HEK293 (cell line): Measurements from ENCODE around the gene CCDC127.

Experiments used
- RBAK ChIP-seq: fragments of 450-650 bp; formaldehyde crosslinking; IDR thresholded peaks from 2 replicates; pipeline ENCODE4 v1.5.1; 2016; ENCODE audit warnings: missing biosample characterization, missing genetic modification characterization
- ZNF274 ChIP-seq, 2 experiments: fragments of 200-500 bp in 1 of 2; fragments of 450-650 bp in 1 of 2; sonication (Bioruptor generic) in 1 of 2; formaldehyde crosslinking in 1 of 2; IDR thresholded peaks; 2 replicates each; pipeline versions ENCODE4 v1.5.1 to v1.6.1; 2014 to 2016; ENCODE audit warnings: borderline replicate concordance in 1 of 2, inconsistent platforms in 1 of 2, low read length in 1 of 2, missing biosample characterization in 1 of 2, missing genetic modification characterization in 1 of 2
- ZNF292 ChIP-seq: fragments of 450-650 bp; formaldehyde crosslinking; IDR thresholded peaks from 2 replicates; pipeline ENCODE4 v1.5.1; 2016; ENCODE audit warnings: low read depth, missing biosample characterization, missing genetic modification characterization, borderline replicate concordance
- ZNF843 ChIP-seq: fragments of 450-650 bp; formaldehyde crosslinking; IDR thresholded peaks from 2 replicates; pipeline ENCODE4 v1.5.1; 2016; ENCODE audit warnings: missing biosample characterization, missing genetic modification characterization
- TF ChIP-seq, protein P1 (sequence below): fragments of 450-650 bp; formaldehyde crosslinking; IDR thresholded peaks from 2 replicates; pipeline ENCODE4 v1.5.1; 2016; ENCODE audit warnings: missing biosample characterization, missing genetic modification characterization
- TF ChIP-seq, protein P2 (sequence below): fragments of 450-650 bp; formaldehyde crosslinking; IDR thresholded peaks from 2 replicates; pipeline ENCODE4 v1.5.1; 2016; ENCODE audit warnings: missing biosample characterization, missing genetic modification characterization

- TF ChIP-seq ZNF274 (IDR thresholded peaks at IDR 0.05; ENCODE audit: low read length) (no peak), ZNF274 (tag by site-specific recombination; IDR thresholded peaks at IDR 0.05; ENCODE audit: borderline replicate concordance) (no peak), RBAK (tag by site-specific recombination) (no peak), ZNF843 (tag by site-specific recombination) (no peak), ZNF292 (tag by site-specific recombination) (no peak)
- TF ChIP-seq, protein P1, sequence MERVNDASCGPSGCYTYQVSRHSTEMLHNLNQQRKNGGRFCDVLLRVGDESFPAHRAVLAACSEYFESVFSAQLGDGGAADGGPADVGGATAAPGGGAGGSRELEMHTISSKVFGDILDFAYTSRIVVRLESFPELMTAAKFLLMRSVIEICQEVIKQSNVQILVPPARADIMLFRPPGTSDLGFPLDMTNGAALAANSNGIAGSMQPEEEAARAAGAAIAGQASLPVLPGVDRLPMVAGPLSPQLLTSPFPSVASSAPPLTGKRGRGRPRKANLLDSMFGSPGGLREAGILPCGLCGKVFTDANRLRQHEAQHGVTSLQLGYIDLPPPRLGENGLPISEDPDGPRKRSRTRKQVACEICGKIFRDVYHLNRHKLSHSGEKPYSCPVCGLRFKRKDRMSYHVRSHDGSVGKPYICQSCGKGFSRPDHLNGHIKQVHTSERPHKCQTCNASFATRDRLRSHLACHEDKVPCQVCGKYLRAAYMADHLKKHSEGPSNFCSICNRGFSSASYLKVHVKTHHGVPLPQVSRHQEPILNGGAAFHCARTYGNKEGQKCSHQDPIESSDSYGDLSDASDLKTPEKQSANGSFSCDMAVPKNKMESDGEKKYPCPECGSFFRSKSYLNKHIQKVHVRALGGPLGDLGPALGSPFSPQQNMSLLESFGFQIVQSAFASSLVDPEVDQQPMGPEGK, result no peak
- TF ChIP-seq, protein P2, sequence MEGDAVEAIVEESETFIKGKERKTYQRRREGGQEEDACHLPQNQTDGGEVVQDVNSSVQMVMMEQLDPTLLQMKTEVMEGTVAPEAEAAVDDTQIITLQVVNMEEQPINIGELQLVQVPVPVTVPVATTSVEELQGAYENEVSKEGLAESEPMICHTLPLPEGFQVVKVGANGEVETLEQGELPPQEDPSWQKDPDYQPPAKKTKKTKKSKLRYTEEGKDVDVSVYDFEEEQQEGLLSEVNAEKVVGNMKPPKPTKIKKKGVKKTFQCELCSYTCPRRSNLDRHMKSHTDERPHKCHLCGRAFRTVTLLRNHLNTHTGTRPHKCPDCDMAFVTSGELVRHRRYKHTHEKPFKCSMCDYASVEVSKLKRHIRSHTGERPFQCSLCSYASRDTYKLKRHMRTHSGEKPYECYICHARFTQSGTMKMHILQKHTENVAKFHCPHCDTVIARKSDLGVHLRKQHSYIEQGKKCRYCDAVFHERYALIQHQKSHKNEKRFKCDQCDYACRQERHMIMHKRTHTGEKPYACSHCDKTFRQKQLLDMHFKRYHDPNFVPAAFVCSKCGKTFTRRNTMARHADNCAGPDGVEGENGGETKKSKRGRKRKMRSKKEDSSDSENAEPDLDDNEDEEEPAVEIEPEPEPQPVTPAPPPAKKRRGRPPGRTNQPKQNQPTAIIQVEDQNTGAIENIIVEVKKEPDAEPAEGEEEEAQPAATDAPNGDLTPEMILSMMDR, result no peak
Observed at GRCh38 chr5:204462-204861, 13.5 kb downstream of the CCDC127 start.
